GM21737 (cell line): ENCODE results near the gene TTC28.

Experiments
- ATAC-seq: cut with Tn5 transposase; IDR thresholded peaks from one replicate; pipeline ENCODE4 v1.9.1; 2021; ENCODE audit warnings: mild to moderate bottlenecking, moderate library complexity; ENCODE audit not compliant: unreplicated experiment

TTC28 gene

GRCh38 chr22:28443526-28443876, 236.1 kb downstream of the TTC28 start:
- no peak for ATAC-seq

DNA sequence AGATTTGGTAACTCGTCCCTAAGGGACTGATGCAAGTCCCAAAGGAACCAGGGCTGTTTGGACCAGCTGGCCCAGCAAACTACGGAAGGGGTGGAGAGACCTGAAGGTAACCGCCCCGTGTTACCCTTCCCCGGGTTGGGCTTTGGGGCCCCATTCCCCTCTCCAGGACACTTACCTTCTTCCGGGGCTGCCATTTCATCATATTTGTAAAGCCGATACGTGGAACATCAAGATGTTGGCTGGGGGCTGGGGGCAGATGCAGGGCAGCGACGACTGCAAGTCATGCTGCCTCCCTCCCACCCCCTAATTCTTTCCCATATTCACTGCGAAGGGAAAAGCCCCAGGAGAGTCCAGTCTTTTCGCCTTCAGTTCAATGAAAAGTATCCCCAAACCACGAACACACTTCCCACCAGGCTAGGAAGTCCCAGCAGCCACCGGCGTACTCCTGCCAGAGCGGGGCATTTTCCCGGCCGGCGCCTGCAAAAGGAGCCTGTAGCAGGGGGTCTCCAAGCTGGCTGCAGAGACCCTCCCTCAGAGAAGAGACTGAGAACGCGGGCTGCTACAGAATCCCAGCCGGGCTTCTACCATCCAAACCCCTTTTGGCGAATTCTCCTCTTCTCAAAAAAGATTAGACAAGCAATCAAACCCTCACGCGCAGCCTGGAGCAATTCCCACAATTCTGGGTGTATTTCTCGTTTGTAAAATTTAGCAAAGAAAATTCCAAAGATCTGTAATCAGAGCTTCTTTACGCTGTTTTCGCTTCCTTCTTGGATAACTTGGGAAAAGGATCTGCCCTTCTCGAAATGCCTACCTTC, 236.7 kb downstream of the TTC28 start:
- ATAC-seq = no peak

GRCh38 chr22:28442264-28442710, 237.4 kb downstream of the TTC28 start:
- no peak for ATAC-seq

DNA sequence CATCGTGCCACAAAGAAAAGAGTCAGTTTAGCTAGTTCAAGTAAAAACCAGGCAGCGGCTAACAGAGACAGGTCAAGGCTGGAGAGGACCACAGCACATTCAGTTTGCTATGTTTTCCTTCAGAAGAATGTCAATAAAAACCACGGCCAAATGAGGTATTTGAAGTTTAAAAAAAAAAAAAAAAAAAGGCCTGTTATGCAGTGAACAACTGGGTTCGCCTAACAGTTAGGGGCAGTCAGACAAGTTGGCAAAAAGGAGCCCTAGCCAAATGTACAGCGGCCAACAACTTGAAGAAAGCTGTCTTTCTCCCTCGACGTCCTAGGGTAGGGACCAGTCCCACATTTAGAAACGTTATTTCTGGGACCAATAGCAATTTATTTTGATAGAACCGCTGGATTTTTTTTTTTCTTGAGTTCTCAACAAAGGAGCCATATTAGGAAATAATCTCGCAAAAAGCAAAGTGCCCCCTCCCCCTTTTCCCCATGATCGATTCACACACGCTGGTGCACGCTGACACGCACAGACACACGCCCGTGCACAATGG, 237.8 kb downstream of the TTC28 start:
- no peak for ATAC-seq

DNA sequence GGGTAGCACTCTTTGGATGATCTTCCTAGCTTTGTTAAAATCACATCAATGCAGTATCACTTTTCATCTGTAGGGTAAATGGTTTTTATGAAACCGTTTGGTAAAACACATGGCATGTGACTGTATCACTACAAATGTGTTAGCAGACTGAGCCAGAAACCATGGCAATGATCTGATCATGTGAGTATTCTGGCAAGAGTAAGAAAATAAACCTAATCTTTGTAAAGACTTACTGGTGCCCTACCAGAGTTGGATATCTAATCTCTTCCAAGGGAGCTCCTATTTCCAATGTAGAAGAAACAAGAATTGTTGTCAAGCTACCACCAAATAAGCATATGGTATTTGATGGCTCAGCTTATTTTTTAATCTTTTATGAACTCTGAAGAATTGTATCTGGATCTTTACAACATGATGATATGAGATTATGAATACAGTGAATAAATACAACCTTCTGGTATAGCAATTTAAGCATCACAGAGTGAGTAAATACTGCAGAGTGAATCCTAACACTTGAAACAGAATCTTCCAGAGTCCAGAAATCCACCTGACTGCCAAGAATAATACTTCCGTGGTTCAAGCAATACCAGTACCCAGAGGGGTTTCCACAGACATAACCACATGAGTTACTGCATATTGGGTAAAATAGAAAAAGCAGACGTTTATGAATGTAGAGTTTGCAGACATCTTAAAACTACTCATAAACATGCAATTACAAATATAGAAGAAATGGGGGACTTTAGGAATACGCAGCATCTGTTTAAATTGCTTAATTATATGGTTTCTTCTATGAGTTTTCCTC, 238.8 kb downstream of the TTC28 start:
- no peak for ATAC-seq

GRCh38 chr22:28438183-28438768, 241.4 kb downstream of the TTC28 start:
- ATAC-seq = no peak

GRCh38 chr22:28435982-28436381, 243.7 kb downstream of the TTC28 start:
- no peak for ATAC-seq

DNA sequence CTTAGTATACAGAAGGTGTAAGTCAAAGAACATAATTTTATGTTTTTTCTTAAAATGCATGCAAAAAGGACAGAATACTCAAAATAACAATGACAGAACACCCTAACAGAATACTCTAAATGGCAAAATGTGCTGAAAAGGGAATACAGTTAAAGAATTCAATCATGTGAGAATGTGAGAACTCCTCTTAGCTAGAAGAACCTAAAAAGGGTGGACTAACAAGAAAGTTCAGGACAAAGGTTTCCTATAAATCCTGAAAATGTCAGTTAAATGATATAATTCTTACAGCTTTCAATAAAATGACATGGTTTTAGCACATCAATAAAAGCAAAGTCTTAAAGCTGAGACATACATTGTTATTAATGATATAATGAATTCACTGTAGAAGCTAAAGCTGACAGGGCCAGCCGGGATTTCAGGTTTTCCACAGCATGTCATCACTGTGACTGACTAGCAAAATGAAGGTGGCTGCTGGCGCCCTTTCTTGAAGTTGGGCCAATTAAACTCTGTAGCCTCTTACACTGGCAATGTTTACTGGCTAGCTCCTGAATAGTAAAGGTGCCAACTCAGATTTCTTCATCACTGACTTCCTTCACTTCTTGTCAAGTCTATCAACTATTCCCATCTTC, 244.4 kb downstream of the TTC28 start:
- ATAC-seq = no peak

- no peak for ATAC-seq
Observed at GRCh38 chr22:28430466-28431025, 249.1 kb downstream of the TTC28 start.

DNA sequence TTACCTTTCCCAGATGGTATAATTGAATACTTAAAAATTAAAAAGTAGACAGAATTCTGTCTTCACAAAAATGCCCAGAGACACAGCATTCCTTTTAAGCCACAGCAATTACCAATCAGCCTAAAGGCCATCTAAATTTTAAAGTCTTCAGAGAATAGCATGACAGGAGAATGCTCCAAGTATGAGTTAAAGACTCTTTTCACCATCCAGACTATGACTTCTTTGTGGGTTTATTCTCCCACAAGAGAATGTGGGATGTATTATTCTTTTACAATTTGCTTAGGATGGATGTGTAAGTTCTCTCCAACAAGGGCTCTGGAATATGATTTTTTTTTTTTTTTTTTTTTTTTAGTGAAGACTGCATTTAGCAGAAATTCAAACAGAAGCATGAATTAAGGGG, 249.9 kb downstream of the TTC28 start:
- ATAC-seq = no peak

- no peak for ATAC-seq
Observed at GRCh38 chr22:28428271-28428670, 251.4 kb downstream of the TTC28 start.

- ATAC-seq = no peak
Observed at GRCh38 chr22:28426346-28427132, 253.1 kb downstream of the TTC28 start.

DNA sequence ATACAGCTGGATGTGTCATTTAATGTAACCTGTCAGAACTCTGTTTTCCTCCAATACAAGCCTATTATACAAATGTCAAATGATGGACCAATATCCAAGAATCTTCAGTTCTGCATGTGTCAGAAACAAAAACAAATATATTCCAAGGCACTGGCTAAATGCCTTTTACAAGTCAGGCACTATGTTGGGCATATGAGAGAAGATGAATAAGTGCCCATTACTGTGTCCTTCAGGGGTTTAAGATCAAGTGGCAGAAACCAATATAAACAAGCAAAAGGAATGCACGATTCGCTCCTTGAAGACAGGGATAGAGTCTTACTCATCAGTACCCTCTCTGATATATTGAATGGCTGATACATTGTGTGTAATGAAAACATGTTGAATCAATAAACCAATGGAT, 254.4 kb downstream of the TTC28 start:
- no peak for ATAC-seq

- ATAC-seq = no peak
Observed at GRCh38 chr22:28424427-28425080, 255.1 kb downstream of the TTC28 start.

DNA sequence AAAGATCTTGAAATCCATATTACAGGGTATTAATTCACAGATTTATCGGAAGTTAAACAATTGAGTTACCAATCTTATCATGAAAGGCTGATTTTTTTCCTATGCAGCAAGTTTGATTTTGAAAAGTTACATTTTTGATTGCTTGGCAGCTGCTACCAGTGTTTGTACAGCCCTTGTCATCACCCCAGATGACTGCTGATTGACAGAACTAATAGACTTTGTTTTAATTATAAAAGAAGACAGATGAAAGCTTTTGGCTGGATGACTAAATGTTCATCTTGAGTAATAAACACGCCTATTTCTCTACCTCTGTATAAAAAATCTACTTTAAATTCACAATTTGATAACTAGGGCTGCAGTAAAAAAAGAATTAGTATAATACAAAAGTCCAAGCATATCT, 259.7 kb downstream of the TTC28 start:
- no peak for ATAC-seq

DNA sequence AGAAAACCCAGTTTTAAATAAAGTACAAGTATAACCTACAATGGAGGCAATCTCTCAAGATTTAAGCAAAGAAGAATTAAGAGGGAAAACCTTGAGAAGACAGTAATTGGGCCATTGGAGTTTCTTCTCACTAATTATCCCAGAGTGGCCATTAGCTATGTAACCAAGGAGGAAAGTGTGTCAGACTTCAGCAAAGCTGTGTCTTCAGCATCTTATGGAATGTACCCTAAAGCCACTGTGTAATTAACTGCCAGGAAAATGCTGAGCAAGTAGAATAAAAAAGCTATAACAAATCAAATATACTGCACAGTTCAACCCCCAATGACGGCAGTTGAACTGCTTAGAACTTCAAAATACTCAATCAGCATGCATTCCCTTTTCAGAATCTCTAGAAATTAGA, 261.6 kb downstream of the TTC28 start:
- no peak for ATAC-seq

- ATAC-seq = no peak
Observed at GRCh38 chr22:28417431-28417830, 262.2 kb downstream of the TTC28 start.

DNA sequence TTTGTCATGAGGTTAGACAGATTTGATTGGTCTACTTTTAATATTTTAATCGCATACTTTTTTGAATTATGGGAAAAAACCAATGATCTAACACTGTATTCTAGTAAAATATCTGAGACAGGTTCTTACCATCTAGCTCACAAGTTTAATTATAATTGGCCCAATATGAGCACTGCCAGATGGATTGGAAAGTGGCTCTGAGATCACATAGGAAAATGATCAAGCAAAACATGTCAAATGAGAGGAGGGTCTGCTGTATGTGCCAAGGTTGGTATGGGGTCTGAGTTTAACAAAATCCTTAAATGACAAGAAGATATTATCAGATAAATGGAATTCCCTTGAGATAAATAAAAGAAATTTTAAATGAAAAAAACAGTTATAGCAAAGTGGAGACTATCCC, 264.7 kb downstream of the TTC28 start:
- ATAC-seq = no peak

DNA sequence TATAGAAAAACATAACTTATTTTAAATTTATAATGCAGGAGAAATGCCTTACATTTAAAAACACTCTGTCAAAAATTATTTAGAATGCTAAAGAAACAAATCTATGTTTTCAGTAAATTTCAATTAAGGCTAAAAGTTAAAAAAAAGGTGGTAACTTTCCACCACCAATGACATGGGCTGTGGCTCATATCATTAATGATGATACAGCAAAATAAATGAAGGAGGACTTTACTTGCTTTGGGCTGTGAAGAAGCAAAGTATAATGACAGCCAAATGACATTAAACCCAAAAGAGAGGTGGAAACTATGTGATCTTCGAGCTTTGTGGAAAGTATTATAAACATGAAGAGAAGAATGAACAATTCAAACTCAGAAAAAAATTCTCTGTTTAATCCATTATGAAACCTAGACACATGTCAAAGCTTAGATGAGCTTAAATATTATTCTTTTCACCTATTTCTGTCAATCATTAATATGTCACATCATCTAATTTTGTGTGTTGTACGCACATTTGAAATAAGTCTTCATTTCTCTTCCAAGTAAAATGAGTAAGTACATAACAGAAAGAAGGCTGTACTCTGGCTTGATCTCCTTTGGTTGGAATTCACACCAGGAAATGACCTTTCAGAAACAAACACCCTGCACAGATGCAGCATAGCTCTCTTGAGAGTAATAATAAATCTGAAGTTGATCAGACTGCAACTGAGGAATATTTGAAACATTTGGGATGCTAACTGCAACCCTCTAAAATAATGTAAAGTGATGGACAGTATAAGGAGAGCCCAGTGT, 265.8 kb downstream of the TTC28 start:
- no peak for ATAC-seq
